ENCODE data around the gene TOP1.

GRCh38 chr20:41049451-41049850 lies 20.8 kb downstream of the TOP1 start:
- no peak for TF ChIP-seq CTCF (IDR thresholded peaks at IDR 0.05)
- no peak for TF ChIP-seq POLR2AphosphoS5 (IDR thresholded peaks at IDR 0.05)
- TF ChIP-seq POLR2A (IDR thresholded peaks at IDR 0.05; ENCODE audit: low read depth) = no peak
